ENCODE results near the gene GNS.

Gene GNS

GRCh38 chr12:64793610-64794009 is 34.4 kb upstream of the GNS start:
- in situ Hi-C loops (cut with MboI; ENCODE audit: low pct_unique_long_range_greater_than_20kb, low sequenced_read_pairs, unreplicated experiment): loop anchor here (25.0 kb wide), 1 partner anchor 319 kb away; the partner anchor contains the start of gene WIF1
- DNase-seq (ENCODE audit: low spot score): no peak

GRCh38 chr12:64792128-64792527 is 32.9 kb upstream of the GNS start:
- TF ChIP-seq CTCF (IDR thresholded peaks at IDR 0.05; ENCODE audit: extremely low read depth, insufficient read depth, missing control alignments): no peak
- in situ Hi-C loops (cut with MboI; ENCODE audit: low pct_unique_long_range_greater_than_20kb, low sequenced_read_pairs, unreplicated experiment): loop anchor here (25.0 kb wide), 1 partner anchor 320 kb away; the partner anchor contains the start of gene WIF1
- no peak for DNase-seq (ENCODE audit: low spot score)

More at GRCh38 chr12:64793610-64794009, 34.4 kb upstream of the GNS start:
- TF ChIP-seq CTCF (IDR thresholded peaks at IDR 0.05; ENCODE audit: extremely low read depth, insufficient read depth, missing control alignments): no peak

- TF ChIP-seq CTCF (IDR thresholded peaks at IDR 0.05; ENCODE audit: extremely low read depth, insufficient read depth, missing control alignments): no peak
- no peak for DNase-seq (ENCODE audit: low spot score)
- in situ Hi-C loops (cut with MboI; ENCODE audit: low pct_unique_long_range_greater_than_20kb, low sequenced_read_pairs, unreplicated experiment): loop anchor here (25.0 kb wide), 1 partner anchor 321 kb away; the partner anchor contains the start of gene WIF1
These were observed 31.8 kb upstream of the GNS start for GRCh38 chr12:64791036-64791435.

GRCh38 chr12:64790166-64790565 is 31.0 kb upstream of the GNS start:
- no peak for TF ChIP-seq CTCF (IDR thresholded peaks at IDR 0.05; ENCODE audit: extremely low read depth, insufficient read depth, missing control alignments)
- in situ Hi-C loops (cut with MboI; ENCODE audit: low pct_unique_long_range_greater_than_20kb, low sequenced_read_pairs, unreplicated experiment): loop anchor here (25.0 kb wide), 1 partner anchor 322 kb away; the partner anchor contains the start of gene WIF1
- no peak for DNase-seq (ENCODE audit: low spot score)

- no peak for DNase-seq (ENCODE audit: low spot score)
- no peak for TF ChIP-seq CTCF (IDR thresholded peaks at IDR 0.05; ENCODE audit: extremely low read depth, insufficient read depth, missing control alignments)
- in situ Hi-C loops (cut with MboI; ENCODE audit: low pct_unique_long_range_greater_than_20kb, low sequenced_read_pairs, unreplicated experiment): loop anchor here (25.0 kb wide), 1 partner anchor 326 kb away; the partner anchor contains the start of gene WIF1
These were observed 26.6 kb upstream of the GNS start for GRCh38 chr12:64785838-64786237.

- no peak for TF ChIP-seq CTCF (IDR thresholded peaks at IDR 0.05; ENCODE audit: extremely low read depth, insufficient read depth, missing control alignments)
These were observed 23.1 kb upstream of the GNS start for GRCh38 chr12:64782191-64782876.

More at GRCh38 chr12:64782191-64782876, 23.1 kb upstream of the GNS start:
- DNase-seq (ENCODE audit: low spot score): no peak
- in situ Hi-C loops (cut with MboI; ENCODE audit: low pct_unique_long_range_greater_than_20kb, low sequenced_read_pairs, unreplicated experiment): loop anchor here (25.0 kb wide), 1 partner anchor 330 kb away; the partner anchor contains the start of gene WIF1

Measured in GM13977 (cell line).